Measurements from ENCODE around the gene USP53. TPM values are rescaled to one million over a fixed set of nuclear protein-coding genes. Genes with fewer than 3 reads are reported as not detected.

USP53 gene
- total and polyA plus RNA-seq, 2 of the 13 experiments (the other 11 are each of a cell fraction or from before 2014, with no cell fraction given): 5.3 to 8.1 TPM

DNA sequence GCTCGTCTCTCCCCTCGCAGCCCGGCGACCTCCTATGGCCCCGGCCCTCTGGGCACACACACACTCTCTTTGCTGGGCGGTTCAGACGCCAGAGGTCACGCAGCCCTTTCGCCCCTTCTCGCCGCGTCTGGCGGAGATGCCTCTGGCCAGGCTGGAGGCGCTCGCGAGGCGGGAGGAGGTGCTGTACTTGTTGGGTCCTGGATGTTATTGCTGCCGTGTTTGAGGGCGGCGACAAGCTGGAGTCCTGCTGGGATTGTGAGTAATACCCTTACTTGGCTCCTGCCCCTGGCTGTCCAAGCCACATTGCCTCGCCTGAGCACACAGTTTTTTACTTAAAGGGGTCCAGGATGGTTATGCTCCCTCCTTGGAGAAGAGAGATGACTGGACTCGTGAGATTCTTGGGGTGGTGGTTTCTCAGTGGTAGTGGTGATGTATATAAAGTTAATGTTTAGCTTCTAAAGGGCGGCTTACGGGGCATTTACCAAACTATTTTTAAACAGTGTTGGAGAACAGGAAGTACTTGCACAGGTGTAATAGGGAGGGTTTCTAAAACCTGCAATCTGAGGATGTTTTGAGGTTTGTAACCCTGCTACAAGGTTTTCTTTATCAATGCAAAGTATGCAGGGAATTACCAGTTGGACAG, 572 bp downstream of the USP53 start (continued):
- TF ChIP-seq ZNF589 (CRISPR knock-in tag; conservative IDR thresholded peaks at IDR 0.05) (0 out of 2 replicates have a peak, but pooled peaks have one; percentile 68), JUND (CRISPR knock-in tag; IDR thresholded peaks at IDR 0.05) (no peak), NFE2L2 (IDR thresholded peaks at IDR 0.05; ENCODE audit: low read length) (no peak), ZNF24 (IDR thresholded peaks at IDR 0.05) (no peak), ZNF552 (CRISPR knock-in tag; IDR thresholded peaks at IDR 0.05; ENCODE audit: borderline replicate concordance) (no peak), DNMT1 (CRISPR knock-in tag; IDR thresholded peaks at IDR 0.05) (peak; percentile 34; the same call in 1 of the 2 replicates), ZNF672 (CRISPR knock-in tag; IDR thresholded peaks at IDR 0.05) (no peak), HCFC1 (IDR thresholded peaks at IDR 0.05; ENCODE audit: low read depth, low read length) (no peak), HES4 (CRISPR knock-in tag; IDR thresholded peaks at IDR 0.05; ENCODE audit: borderline replicate concordance) (no peak), ZNF816 (CRISPR knock-in tag; IDR thresholded peaks at IDR 0.05; ENCODE audit: borderline replicate concordance) (no peak), PLRG1 (conservative IDR thresholded peaks at IDR 0.05) (no peak), ZNF879 (CRISPR knock-in tag; IDR thresholded peaks at IDR 0.05) (no peak), LCORL (IDR thresholded peaks at IDR 0.05) (no peak), LCORL (CRISPR knock-in tag; IDR thresholded peaks at IDR 0.05) (peak; percentile 77; the same call in 1 of the 2 replicates), ETV5 (CRISPR knock-in tag; IDR thresholded peaks at IDR 0.05; ENCODE audit: borderline replicate concordance) (no peak), ZC3H13 (CRISPR knock-in tag; IDR thresholded peaks at IDR 0.05) (no peak), FLYWCH1 (CRISPR knock-in tag; IDR thresholded peaks at IDR 0.05) (no peak), ZNF883 (CRISPR knock-in tag; IDR thresholded peaks at IDR 0.05; ENCODE audit: not compliant biosample characterization) (no peak)
- TF ChIP-seq, protein P1, sequence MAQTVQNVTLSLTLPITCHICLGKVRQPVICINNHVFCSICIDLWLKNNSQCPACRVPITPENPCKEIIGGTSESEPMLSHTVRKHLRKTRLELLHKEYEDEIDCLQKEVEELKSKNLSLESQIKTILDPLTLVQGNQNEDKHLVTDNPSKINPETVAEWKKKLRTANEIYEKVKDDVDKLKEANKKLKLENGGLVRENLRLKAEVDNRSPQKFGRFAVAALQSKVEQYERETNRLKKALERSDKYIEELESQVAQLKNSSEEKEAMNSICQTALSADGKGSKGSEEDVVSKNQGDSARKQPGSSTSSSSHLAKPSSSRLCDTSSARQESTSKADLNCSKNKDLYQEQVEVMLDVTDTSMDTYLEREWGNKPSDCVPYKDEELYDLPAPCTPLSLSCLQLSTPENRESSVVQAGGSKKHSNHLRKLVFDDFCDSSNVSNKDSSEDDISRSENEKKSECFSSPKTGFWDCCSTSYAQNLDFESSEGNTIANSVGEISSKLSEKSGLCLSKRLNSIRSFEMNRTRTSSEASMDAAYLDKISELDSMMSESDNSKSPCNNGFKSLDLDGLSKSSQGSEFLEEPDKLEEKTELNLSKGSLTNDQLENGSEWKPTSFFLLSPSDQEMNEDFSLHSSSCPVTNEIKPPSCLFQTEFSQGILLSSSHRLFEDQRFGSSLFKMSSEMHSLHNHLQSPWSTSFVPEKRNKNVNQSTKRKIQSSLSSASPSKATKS (CRISPR knock-in tag; IDR thresholded peaks at IDR 0.05): no peak
- TF ChIP-seq, protein P2, sequence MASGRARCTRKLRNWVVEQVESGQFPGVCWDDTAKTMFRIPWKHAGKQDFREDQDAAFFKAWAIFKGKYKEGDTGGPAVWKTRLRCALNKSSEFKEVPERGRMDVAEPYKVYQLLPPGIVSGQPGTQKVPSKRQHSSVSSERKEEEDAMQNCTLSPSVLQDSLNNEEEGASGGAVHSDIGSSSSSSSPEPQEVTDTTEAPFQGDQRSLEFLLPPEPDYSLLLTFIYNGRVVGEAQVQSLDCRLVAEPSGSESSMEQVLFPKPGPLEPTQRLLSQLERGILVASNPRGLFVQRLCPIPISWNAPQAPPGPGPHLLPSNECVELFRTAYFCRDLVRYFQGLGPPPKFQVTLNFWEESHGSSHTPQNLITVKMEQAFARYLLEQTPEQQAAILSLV (CRISPR knock-in tag; IDR thresholded peaks at IDR 0.05; ENCODE audit: borderline replicate concordance): no peak
- TF ChIP-seq, protein P3, sequence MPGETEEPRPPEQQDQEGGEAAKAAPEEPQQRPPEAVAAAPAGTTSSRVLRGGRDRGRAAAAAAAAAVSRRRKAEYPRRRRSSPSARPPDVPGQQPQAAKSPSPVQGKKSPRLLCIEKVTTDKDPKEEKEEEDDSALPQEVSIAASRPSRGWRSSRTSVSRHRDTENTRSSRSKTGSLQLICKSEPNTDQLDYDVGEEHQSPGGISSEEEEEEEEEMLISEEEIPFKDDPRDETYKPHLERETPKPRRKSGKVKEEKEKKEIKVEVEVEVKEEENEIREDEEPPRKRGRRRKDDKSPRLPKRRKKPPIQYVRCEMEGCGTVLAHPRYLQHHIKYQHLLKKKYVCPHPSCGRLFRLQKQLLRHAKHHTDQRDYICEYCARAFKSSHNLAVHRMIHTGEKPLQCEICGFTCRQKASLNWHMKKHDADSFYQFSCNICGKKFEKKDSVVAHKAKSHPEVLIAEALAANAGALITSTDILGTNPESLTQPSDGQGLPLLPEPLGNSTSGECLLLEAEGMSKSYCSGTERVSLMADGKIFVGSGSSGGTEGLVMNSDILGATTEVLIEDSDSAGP (CRISPR knock-in tag; IDR thresholded peaks at IDR 0.05; ENCODE audit: borderline replicate concordance): peak; percentile 75; the same call in 1 of the 2 replicates
- TF ChIP-seq, protein P4, sequence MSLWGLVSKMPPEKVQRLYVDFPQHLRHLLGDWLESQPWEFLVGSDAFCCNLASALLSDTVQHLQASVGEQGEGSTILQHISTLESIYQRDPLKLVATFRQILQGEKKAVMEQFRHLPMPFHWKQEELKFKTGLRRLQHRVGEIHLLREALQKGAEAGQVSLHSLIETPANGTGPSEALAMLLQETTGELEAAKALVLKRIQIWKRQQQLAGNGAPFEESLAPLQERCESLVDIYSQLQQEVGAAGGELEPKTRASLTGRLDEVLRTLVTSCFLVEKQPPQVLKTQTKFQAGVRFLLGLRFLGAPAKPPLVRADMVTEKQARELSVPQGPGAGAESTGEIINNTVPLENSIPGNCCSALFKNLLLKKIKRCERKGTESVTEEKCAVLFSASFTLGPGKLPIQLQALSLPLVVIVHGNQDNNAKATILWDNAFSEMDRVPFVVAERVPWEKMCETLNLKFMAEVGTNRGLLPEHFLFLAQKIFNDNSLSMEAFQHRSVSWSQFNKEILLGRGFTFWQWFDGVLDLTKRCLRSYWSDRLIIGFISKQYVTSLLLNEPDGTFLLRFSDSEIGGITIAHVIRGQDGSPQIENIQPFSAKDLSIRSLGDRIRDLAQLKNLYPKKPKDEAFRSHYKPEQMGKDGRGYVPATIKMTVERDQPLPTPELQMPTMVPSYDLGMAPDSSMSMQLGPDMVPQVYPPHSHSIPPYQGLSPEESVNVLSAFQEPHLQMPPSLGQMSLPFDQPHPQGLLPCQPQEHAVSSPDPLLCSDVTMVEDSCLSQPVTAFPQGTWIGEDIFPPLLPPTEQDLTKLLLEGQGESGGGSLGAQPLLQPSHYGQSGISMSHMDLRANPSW (CRISPR knock-in tag; IDR thresholded peaks at IDR 0.05; ENCODE audit: borderline replicate concordance): no peak
- TF ChIP-seq, protein P5, sequence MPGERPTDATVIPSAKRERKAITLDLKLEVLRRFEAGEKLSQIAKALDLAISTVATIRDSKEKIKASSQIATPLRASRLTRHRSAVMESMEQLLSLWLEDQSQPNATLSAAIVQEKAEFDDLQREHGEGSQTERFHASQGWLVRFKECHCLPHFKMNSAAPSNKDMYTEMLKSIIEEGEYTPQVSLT (CRISPR knock-in tag; IDR thresholded peaks at IDR 0.05; ENCODE audit: borderline replicate concordance, low read depth): no peak
